GM12878 (cell line): ENCODE measurements around the gene ZNF618.

Source experiments
- E4F1 ChIP-seq: fragments of 450-650 bp; IDR thresholded peaks from 2 replicates; pipeline ENCODE4 v1.6.1; 2018; ENCODE audit warnings: borderline replicate concordance, mild to moderate bottlenecking; ENCODE audit not compliant: partially characterized antibody
- RELA ChIP-seq: fragments of 450-650 bp; IDR thresholded peaks from 2 replicates; pipeline ENCODE4 v1.8.0; 2014; ENCODE audit warnings: borderline replicate concordance; ENCODE audit not compliant: partially characterized antibody
- TF ChIP-seq, protein P1 (sequence below), 3 experiments: IDR thresholded peaks in 2 of 3; conservative IDR thresholded peaks in 1 of 3; 2 replicates each; pipeline ENCODE4 v1.5.1; 2011; ENCODE audit warnings: low read depth in 3 of 3, low read length in 3 of 3, mild to moderate bottlenecking in 3 of 3, control low read depth in 2 of 3, moderate library complexity in 2 of 3, inconsistent platforms in 1 of 3, mixed read lengths in 1 of 3; ENCODE audit not compliant: control insufficient read depth in 2 of 3, insufficient read depth in 1 of 3; ENCODE audit errors: extremely low read depth in 1 of 3

DNA sequence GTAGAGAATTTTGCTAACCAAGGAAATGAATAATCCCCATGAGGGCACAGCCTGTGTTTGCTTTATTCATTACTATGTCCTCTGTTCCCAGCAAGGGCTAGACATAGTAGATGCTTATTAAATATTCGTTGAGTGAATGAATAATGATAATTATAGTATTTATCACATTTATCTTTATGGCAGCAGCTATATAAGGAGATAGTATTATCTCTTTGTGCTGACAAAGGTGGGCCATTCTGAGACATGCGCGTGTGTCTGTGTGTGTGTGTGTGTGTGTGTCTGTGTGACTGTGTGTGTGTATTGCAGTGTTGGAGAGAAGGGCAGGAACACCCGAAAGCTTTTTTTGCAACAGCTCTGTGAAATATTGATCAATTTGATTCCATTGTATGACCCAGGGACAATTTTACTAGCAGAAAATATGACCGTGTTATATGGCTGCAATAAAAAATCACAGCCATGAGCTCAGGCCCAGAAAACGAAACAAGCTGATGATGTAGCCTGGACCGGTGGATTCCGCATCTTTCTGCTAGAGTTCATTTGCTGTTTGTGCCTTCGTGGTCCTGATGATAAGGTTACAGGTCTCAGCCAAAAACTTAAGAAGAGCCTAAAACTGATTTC lies 39.8 kb downstream of the ZNF618 start:
- TF ChIP-seq E4F1 (no peak), RELA (no peak)
- TF ChIP-seq, protein P1, sequence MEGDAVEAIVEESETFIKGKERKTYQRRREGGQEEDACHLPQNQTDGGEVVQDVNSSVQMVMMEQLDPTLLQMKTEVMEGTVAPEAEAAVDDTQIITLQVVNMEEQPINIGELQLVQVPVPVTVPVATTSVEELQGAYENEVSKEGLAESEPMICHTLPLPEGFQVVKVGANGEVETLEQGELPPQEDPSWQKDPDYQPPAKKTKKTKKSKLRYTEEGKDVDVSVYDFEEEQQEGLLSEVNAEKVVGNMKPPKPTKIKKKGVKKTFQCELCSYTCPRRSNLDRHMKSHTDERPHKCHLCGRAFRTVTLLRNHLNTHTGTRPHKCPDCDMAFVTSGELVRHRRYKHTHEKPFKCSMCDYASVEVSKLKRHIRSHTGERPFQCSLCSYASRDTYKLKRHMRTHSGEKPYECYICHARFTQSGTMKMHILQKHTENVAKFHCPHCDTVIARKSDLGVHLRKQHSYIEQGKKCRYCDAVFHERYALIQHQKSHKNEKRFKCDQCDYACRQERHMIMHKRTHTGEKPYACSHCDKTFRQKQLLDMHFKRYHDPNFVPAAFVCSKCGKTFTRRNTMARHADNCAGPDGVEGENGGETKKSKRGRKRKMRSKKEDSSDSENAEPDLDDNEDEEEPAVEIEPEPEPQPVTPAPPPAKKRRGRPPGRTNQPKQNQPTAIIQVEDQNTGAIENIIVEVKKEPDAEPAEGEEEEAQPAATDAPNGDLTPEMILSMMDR (IDR thresholded peaks at IDR 0.05 in 2 of 3, conservative IDR thresholded peaks at IDR 0.05 in 1 of 3; ENCODE audit: control insufficient read depth in 2 of 3, extremely low read depth in 1 of 3, insufficient read depth in 1 of 3, low read depth in 3 of 3, low read length in 3 of 3), result no peak
